Measurements from ENCODE around the gene CACNA1A.

The CACNA1A gene

DNA sequence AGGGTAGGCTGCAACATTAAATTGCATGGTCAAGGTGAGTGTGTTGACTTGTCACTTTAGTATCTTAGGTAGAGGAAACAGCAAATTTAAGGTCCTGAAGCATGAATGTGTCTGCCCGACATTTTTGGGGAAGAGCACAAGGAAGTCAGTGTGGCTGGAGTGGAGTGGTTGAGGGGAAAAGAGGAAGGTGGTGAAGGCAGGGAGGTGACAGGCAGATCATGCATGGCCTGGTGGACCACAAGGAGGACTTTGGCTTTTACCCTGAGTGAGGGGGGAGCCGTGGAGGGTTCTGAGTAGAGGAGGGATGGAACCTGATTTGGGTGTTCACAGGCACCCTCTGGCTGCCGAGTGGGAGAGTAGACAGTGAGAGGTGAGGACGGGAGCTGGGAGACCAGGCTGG lies 188.1 kb downstream of the CACNA1A start:
- no peak for FAIRE-seq
- TF ChIP-seq, protein P1, sequence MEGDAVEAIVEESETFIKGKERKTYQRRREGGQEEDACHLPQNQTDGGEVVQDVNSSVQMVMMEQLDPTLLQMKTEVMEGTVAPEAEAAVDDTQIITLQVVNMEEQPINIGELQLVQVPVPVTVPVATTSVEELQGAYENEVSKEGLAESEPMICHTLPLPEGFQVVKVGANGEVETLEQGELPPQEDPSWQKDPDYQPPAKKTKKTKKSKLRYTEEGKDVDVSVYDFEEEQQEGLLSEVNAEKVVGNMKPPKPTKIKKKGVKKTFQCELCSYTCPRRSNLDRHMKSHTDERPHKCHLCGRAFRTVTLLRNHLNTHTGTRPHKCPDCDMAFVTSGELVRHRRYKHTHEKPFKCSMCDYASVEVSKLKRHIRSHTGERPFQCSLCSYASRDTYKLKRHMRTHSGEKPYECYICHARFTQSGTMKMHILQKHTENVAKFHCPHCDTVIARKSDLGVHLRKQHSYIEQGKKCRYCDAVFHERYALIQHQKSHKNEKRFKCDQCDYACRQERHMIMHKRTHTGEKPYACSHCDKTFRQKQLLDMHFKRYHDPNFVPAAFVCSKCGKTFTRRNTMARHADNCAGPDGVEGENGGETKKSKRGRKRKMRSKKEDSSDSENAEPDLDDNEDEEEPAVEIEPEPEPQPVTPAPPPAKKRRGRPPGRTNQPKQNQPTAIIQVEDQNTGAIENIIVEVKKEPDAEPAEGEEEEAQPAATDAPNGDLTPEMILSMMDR (IDR thresholded peaks at IDR 0.05; ENCODE audit: insufficient read depth, missing control alignments), result no peak
- no peak for DNase-seq (ENCODE audit: insufficient read length, low spot score)

DNA sequence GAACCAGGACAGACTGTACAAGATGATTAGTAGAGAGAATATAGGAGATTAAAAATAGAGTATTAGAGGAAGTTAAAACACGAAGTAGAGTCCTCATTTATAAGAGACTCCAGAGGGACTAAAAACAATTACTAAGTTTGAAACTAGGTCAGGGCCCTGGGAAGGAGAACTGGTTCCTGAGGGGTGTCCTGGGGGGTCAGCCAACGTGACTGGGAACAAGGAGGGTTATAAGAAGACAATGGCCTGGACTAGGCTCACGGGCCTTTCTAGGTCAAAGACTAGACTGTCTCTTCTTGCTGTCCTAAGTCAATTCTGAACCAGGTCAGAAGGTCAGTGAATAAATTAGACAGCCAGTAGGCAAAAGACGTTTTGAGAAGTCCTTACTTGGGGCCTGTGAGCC lies 190.8 kb downstream of the CACNA1A start:
- DNase-seq (ENCODE audit: insufficient read length, low spot score), result no peak
- no peak for FAIRE-seq
- TF ChIP-seq, protein P1 (IDR thresholded peaks at IDR 0.05; ENCODE audit: insufficient read depth, missing control alignments), result no peak

DNA sequence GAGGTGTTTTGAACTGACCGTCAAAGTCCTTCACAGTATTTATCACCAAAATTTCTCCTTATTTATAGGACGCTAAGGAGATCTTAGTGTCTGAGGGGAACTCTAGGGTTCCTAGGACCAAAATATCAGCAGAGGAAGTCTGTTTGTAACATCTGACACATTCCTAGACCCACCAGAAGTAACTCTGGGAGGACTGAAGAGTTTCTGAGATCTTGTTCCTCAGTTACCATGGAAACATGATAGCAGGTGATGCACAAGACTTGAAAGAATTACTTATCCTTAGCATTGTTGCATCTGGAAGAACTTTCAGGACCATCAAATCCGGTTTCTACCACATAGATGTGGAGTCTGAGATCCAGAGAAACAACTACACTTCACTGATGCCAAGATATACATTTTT lies 191.5 kb downstream of the CACNA1A start:
- DNase-seq (ENCODE audit: insufficient read length, low spot score) (no peak), FAIRE-seq (no peak)
- TF ChIP-seq, protein P1 (IDR thresholded peaks at IDR 0.05; ENCODE audit: insufficient read depth, missing control alignments), result no peak

DNA sequence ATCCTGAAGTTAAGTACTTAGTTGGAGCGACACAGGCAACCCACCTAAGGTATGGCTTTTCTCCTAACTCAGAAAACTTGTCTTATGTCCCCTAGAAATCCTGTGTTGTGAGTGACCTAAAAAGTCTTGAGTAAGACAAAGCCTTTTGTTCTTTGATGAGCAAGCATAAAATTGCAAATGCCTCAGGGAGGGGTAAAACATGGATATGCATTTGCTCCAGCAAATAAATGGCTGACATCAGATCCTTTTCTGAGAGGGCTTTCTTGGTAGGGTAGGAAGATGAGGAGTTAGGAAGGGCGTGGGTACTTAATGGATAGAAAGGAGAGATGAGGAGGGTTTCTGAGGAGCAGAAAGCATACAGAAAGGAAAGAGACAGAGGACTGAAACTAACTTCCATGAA lies 192.4 kb downstream of the CACNA1A start:
- TF ChIP-seq, protein P1 (IDR thresholded peaks at IDR 0.05; ENCODE audit: insufficient read depth, missing control alignments), result no peak
- FAIRE-seq (no peak), DNase-seq (ENCODE audit: insufficient read length, low spot score) (no peak)

DNA sequence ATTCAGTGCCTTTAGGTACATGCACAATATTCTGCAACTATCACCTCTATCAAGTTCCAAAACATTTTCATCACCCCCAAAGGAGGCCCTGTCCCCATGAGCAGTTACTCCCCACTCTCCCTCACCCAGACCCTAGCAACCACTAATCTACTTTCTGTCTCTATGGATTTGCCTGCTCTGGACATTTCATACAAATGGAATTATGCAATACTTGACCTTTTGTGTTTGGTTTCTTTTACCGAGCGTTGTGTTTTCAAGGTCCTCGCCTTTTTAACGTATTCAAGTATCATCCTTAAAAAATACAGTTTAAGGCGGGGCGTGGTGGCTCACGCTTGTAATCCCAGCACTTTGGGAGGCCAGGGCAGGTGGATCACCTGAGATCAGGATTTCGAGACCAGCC lies 196.4 kb downstream of the CACNA1A start:
- TF ChIP-seq, protein P1 (IDR thresholded peaks at IDR 0.05; ENCODE audit: insufficient read depth, missing control alignments), result no peak
- FAIRE-seq, result no peak

DNA sequence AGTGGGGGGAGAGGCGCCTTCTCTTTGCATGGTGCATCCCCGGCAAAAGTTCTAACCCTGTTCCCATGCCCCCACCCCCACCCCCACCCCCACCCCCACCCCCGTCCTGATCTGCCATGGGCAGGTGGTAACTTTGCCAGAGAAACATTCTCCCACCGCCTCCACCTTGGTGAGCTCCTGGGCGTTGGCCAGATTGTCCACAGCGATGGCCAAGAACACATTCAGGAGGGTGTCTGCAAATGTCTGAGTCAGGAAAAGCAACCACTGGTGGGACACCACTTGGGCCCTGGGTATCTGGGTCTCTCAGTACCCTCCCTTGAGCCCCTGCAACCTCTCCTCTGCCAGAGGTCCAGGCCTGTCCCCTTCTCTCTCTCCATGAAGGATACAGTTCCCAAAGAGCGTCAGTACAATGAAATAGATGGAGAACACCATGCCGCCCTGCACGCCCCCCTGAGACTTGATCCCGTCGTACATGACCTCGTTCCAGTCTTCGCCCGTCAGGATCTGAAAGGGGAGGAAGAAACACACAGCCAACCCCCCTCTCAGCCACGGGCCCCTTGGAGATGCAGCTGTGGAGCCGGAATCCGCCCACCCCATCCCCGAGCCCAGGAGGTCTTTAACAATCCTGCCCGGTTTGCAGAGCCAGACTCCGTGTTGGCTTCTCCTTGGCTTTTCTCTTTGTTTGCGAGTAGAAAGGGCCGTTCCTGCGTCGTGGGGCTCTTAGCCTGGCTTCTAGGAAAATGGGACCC lies 202.7 kb downstream of the CACNA1A start:
- TF ChIP-seq, protein P1 (IDR thresholded peaks at IDR 0.05; ENCODE audit: insufficient read depth, missing control alignments), result no peak
- no peak for DNase-seq (ENCODE audit: insufficient read length, low spot score)
- no peak for FAIRE-seq

More for the DNA sequence above, 196.4 kb downstream of the CACNA1A start:
- DNase-seq (ENCODE audit: insufficient read length, low spot score), result no peak

DNA sequence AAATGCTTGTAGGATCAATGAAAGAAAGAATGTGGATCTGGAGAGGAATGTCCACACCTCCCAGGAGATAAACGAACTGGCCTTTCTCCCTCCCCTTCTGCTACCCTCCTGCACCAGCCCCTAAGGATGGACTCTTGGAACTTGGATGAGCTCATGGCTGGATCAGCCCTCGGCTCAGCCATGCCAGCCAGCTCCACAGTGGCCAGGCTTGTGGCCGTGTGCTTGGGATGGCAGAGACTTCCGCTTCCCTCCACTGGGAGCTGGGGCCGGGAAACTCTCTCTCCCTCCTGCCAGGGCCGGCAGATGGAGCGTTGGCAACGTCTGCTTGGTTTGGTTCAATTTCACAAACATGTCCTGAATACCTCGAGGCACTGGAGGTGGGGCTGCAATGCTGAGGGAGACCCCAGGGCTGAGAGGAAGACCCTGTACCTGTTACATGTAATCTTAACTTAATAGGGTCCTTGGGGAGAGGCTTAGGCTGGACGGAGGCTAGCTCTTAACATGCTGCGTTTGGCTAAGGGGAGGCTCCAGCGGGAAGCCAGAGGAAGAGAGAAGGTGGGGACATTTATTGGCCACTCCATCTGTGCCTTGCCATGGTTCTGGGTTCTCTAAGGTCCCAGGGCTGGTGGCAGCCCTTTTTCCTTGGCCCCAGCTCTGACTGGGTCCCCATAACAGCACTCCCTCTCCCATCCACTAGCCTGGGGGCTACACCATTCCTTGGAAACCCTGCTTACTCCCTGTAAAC lies 203.6 kb downstream of the CACNA1A start:
- no peak for DNase-seq (ENCODE audit: insufficient read length, low spot score)
- TF ChIP-seq, protein P1 (IDR thresholded peaks at IDR 0.05; ENCODE audit: insufficient read depth, missing control alignments), result no peak
- FAIRE-seq, result no peak

All from D721Med (cell line).